Loucy (cell line): ENCODE measurements around the gene PABPC1L2A.
"Not testable (repeated sequence)": the region's sequence is repeated elsewhere in the genome, so short reads cannot be mapped to it uniquely, and the experiment has no call there.

Source experiments
- H2AFZ ChIP-seq: fragments of 200-600 bp; sonication (generic); 2 replicates; pipeline ENCODE4 v1.6.0; 2016; ENCODE audit warnings: antibody characterized with exemption, mild to moderate bottlenecking, low read length, moderate library complexity
- H3F3A ChIP-seq: fragments of 200-600 bp; 2 replicates; pipeline ENCODE4 v1.6.0; 2016; ENCODE audit warnings: antibody characterized with exemption, low read depth, mild to moderate bottlenecking
- H3K27me3 ChIP-seq: fragments of 200-600 bp; sonication (generic); 2 replicates; pipeline ENCODE4 v1.6.1; 2014; ENCODE audit warnings: low read length, mild to moderate bottlenecking; ENCODE audit not compliant: insufficient read depth, poor library complexity, severe bottlenecking
- H3K36me3 ChIP-seq: fragments of 200-600 bp; sonication (generic); 2 replicates; pipeline ENCODE4 v1.6.1; 2016; ENCODE audit warnings: low read length; ENCODE audit not compliant: insufficient read depth
- H3K4me1 ChIP-seq: fragments of 200-600 bp; sonication (generic); 2 replicates; pipeline ENCODE4 v1.5.1; 2014; ENCODE audit warnings: low read length, mild to moderate bottlenecking; ENCODE audit not compliant: insufficient read depth, poor library complexity, severe bottlenecking
- H3K4me2 ChIP-seq: fragments of 200-600 bp; sonication (generic); 2 replicates; pipeline ENCODE4 v1.6.0; 2014; ENCODE audit warnings: antibody characterized with exemption, low read length, low read depth, mild to moderate bottlenecking; ENCODE audit not compliant: poor library complexity, severe bottlenecking
- H3K4me3 ChIP-seq: fragments of 200-600 bp; sonication (generic); 2 replicates; pipeline ENCODE4 v1.5.1; 2014; ENCODE audit warnings: low read length, mild to moderate bottlenecking, mixed read lengths; ENCODE audit not compliant: poor library complexity, severe bottlenecking
- H3K79me2 ChIP-seq: fragments of 200-600 bp; sonication (generic); 2 replicates; pipeline ENCODE4 v1.6.1; 2014; ENCODE audit warnings: low read length; ENCODE audit not compliant: insufficient read depth
- H3K9ac ChIP-seq: fragments of 200-600 bp; sonication (generic); 2 replicates; pipeline ENCODE4 v1.6.0; 2014; ENCODE audit warnings: mild to moderate bottlenecking, low read depth, low read length, moderate library complexity; ENCODE audit not compliant: poor library complexity, severe bottlenecking
- H3K9me2 ChIP-seq: fragments of 200-600 bp; sonication (generic); replicated peaks from 2 replicates; pipeline ENCODE4 v1.6.1; 2016; ENCODE audit warnings: low read depth, low read length, mixed read lengths
- H3K9me3 ChIP-seq: fragments of 200-600 bp; sonication (generic); 2 replicates; pipeline ENCODE4 v1.6.1; 2014; ENCODE audit warnings: mild to moderate bottlenecking, antibody characterized with exemption, low read length, low read depth; ENCODE audit not compliant: insufficient read depth
- H4K20me1 ChIP-seq: fragments of 200-600 bp; sonication (generic); 2 replicates; pipeline ENCODE4 v1.6.0; 2014; ENCODE audit warnings: antibody characterized with exemption, low read length, mild to moderate bottlenecking; ENCODE audit not compliant: insufficient read depth, poor library complexity, severe bottlenecking
- EZH2phosphoT487 ChIP-seq: fragments of 200-600 bp; IDR thresholded peaks from 2 replicates; pipeline ENCODE4 v1.6.1; 2018; ENCODE audit warnings: antibody characterized with exemption, mild to moderate bottlenecking, moderate library complexity, borderline replicate concordance
- TF ChIP-seq, protein P1 (sequence below): fragments of 200-600 bp; sonication (generic); conservative IDR thresholded peaks from 2 replicates; pipeline ENCODE4 v1.5.1; 2014; ENCODE audit warnings: mild to moderate bottlenecking, antibody characterized with exemption, low read length

The PABPC1L2A gene

GRCh38 chrX:73079024-73079562 lies at the start of gene PABPC1L2A:
TSS of gene PABPC1L2A (minus strand) at chrX:73079512. CDS start at chrX:73079386, 126 bp downstream.
- H2AFZ ChIP-seq, H3K9ac ChIP-seq, H3F3A ChIP-seq, H3K79me2 ChIP-seq, H3K4me2 ChIP-seq, H3K27me3 ChIP-seq, H4K20me1 ChIP-seq, H3K9me3 ChIP-seq, H3K4me3 ChIP-seq, H3K36me3 ChIP-seq, H3K9me2 ChIP-seq, H3K4me1 ChIP-seq: not testable (repeated sequence)

GRCh38 chrX:73127700-73128241 lies 48.5 kb upstream of the PABPC1L2A start:
- Histone ChIP-seq H3F3A (no peaks in the 10 kb centered on the region), H3K9me2 (no peaks in the 10 kb centered on the region), H4K20me1 (no peaks in the 10 kb centered on the region), H3K9me3 (no peaks in the 10 kb centered on the region), H3K4me1 (no peaks in the 10 kb centered on the region), H2AFZ (no peak overlapping the region), H3K9ac (no peak overlapping the region), H3K36me3 (no peaks in the 10 kb centered on the region), H3K4me3 (no peak overlapping the region), H3K79me2 (no peaks in the 10 kb centered on the region), H3K27me3 (no peaks in the 10 kb centered on the region), H3K4me2 (no peak overlapping the region)
- TF ChIP-seq, protein P1, sequence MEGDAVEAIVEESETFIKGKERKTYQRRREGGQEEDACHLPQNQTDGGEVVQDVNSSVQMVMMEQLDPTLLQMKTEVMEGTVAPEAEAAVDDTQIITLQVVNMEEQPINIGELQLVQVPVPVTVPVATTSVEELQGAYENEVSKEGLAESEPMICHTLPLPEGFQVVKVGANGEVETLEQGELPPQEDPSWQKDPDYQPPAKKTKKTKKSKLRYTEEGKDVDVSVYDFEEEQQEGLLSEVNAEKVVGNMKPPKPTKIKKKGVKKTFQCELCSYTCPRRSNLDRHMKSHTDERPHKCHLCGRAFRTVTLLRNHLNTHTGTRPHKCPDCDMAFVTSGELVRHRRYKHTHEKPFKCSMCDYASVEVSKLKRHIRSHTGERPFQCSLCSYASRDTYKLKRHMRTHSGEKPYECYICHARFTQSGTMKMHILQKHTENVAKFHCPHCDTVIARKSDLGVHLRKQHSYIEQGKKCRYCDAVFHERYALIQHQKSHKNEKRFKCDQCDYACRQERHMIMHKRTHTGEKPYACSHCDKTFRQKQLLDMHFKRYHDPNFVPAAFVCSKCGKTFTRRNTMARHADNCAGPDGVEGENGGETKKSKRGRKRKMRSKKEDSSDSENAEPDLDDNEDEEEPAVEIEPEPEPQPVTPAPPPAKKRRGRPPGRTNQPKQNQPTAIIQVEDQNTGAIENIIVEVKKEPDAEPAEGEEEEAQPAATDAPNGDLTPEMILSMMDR = no peak
- TF ChIP-seq EZH2phosphoT487 = no peak

- Histone ChIP-seq H3K9me2 (no peaks in the 10 kb centered on the region), H3K79me2 (no peaks in the 10 kb centered on the region), H3K4me1 (no peaks in the 10 kb centered on the region), H3K4me3 (no peak overlapping the region), H3K9me3 (no peaks in the 10 kb centered on the region), H3F3A (no peaks in the 10 kb centered on the region), H3K36me3 (no peaks in the 10 kb centered on the region), H2AFZ (no peak overlapping the region), H4K20me1 (no peaks in the 10 kb centered on the region), H3K4me2 (no peak overlapping the region), H3K27me3 (no peaks in the 10 kb centered on the region), H3K9ac (no peak overlapping the region)
- TF ChIP-seq, protein P1 = no peak
- TF ChIP-seq EZH2phosphoT487 = no peak
These were observed 46.9 kb upstream of the PABPC1L2A start for GRCh38 chrX:73126240-73126639.

GRCh38 chrX:73099505-73099904 lies 20.2 kb upstream of the PABPC1L2A start:
- not testable (repeated sequence) for H3K4me2 ChIP-seq, H3K4me3 ChIP-seq, H3K9me2 ChIP-seq, H3K4me1 ChIP-seq, H3F3A ChIP-seq, H3K9me3 ChIP-seq, H3K36me3 ChIP-seq, H2AFZ ChIP-seq, H3K27me3 ChIP-seq, H3K9ac ChIP-seq, H3K79me2 ChIP-seq, H4K20me1 ChIP-seq
